GM21737 (cell line): Measurements from ENCODE around the gene KLK7.

Source experiments
- ATAC-seq: cut with Tn5 transposase; IDR thresholded peaks from one replicate; pipeline ENCODE4 v1.9.1; 2021; ENCODE audit warnings: mild to moderate bottlenecking, moderate library complexity; ENCODE audit not compliant: unreplicated experiment

KLK7 gene

GRCh38 chr19:50939596-50939995 is 44.1 kb downstream of the KLK7 start:
- ATAC-seq = no peak

- ATAC-seq = no peak
Measured at GRCh38 chr19:50933640-50934039, 50.1 kb downstream of the KLK7 start.

- no peak for ATAC-seq
Measured at GRCh38 chr19:50932690-50933083, 51.0 kb downstream of the KLK7 start.

GRCh38 chr19:50932018-50932689 is 51.6 kb downstream of the KLK7 start:
- no peak for ATAC-seq

GRCh38 chr19:50931023-50931422 is 52.7 kb downstream of the KLK7 start:
- ATAC-seq = no peak

- ATAC-seq = no peak
Measured at GRCh38 chr19:50928831-50929230, 54.9 kb downstream of the KLK7 start.
